K562 (cell line): ENCODE results near the gene HCST. TPM values are rescaled to one million over a fixed set of nuclear protein-coding genes. Genes with fewer than 3 reads are reported as not detected.

Experiments used
- DIDO1 ChIP-seq: fragments of 450-650 bp; IDR thresholded peaks from 2 replicates; pipeline ENCODE4 v1.6.1; 2016; ENCODE audit warnings: low read depth, missing biosample characterization, missing genetic modification characterization
- E2F5 ChIP-seq: sonication (generic); formaldehyde crosslinking; IDR thresholded peaks from 2 replicates; pipeline ENCODE4 v1.8.0; 2022; ENCODE audit warnings: mild to moderate bottlenecking, missing genetic modification reagents
- FOSL1 ChIP-seq: fragments of 200-800 bp; sonication (Bioruptor generic); conservative IDR thresholded peaks from 2 replicates; pipeline ENCODE4 v1.6.1; 2016; ENCODE audit warnings: missing genetic modification characterization, missing compliant biosample characterization
- MAX ChIP-seq: sonication (generic); formaldehyde crosslinking; IDR thresholded peaks from 2 replicates; pipeline ENCODE4 v1.9.0; 2022; ENCODE audit warnings: mild to moderate bottlenecking, missing genetic modification reagents
- MBD2 ChIP-seq: sonication (generic); IDR thresholded peaks from 2 replicates; pipeline ENCODE4 v1.6.1; 2016; ENCODE audit warnings: low read depth, borderline replicate concordance
- PCBP2 ChIP-seq: fragments of 200-400 bp; formaldehyde crosslinking; IDR thresholded peaks from 2 replicates; pipeline ENCODE4 v1.6.1; 2018; ENCODE audit warnings: low read length, low read depth, mild to moderate bottlenecking, moderate library complexity; ENCODE audit not compliant: poor library complexity, severe bottlenecking
- RFX7 ChIP-seq: fragments of 250-450 bp; sonication (Bioruptor Pico); IDR thresholded peaks from 2 replicates; pipeline ENCODE4 v1.5.1; 2021; ENCODE audit warnings: mild to moderate bottlenecking
- RUNX1 ChIP-seq: sonication (generic); IDR thresholded peaks from 2 replicates; pipeline ENCODE4 v1.6.1; 2016; ENCODE audit warnings: antibody characterized with exemption, low read depth
- SMAD1 ChIP-seq: fragments of 150-350 bp; IDR thresholded peaks from 2 replicates; pipeline ENCODE4 v1.6.1; 2014; ENCODE audit warnings: low read length, low read depth; ENCODE audit not compliant: partially characterized antibody
- SP1 ChIP-seq: sonication (generic); formaldehyde crosslinking; IDR thresholded peaks from 2 replicates; pipeline ENCODE4 v1.8.1; 2022; ENCODE audit warnings: mild to moderate bottlenecking, missing genetic modification reagents
- TCF3 ChIP-seq: sonication (generic); formaldehyde crosslinking; IDR thresholded peaks from 2 replicates; pipeline ENCODE4 v1.4.0; 2020; ENCODE audit warnings: mild to moderate bottlenecking, missing genetic modification reagents
- USF2 ChIP-seq: sonication (generic); formaldehyde crosslinking; IDR thresholded peaks from 2 replicates; pipeline ENCODE4 v1.5.0; 2020; ENCODE audit warnings: missing genetic modification reagents
- ZNF280A ChIP-seq: fragments of 450-650 bp; IDR thresholded peaks from 2 replicates; pipeline ENCODE4 v1.6.1; 2018; ENCODE audit warnings: mild to moderate bottlenecking, low read depth; ENCODE audit not compliant: partially characterized antibody
- ZNF584 ChIP-seq: fragments of 200-800 bp; sonication (Bioruptor generic); IDR thresholded peaks from 2 replicates; pipeline ENCODE4 v1.6.1; 2016; ENCODE audit warnings: low read depth, mild to moderate bottlenecking, missing genetic modification characterization, missing compliant biosample characterization
- ZNF609 ChIP-seq: sonication (generic); formaldehyde crosslinking; IDR thresholded peaks from 2 replicates; pipeline ENCODE4 v1.8.1; 2023; ENCODE audit warnings: missing genetic modification reagents, mild to moderate bottlenecking, borderline replicate concordance
- ZNF639 ChIP-seq, 2 experiments: fragments of 200-800 bp in 1 of 2; sonication (Bioruptor generic) in 1 of 2; sonication (generic) in 1 of 2; formaldehyde crosslinking in 1 of 2; IDR thresholded peaks in 1 of 2; conservative IDR thresholded peaks in 1 of 2; 2 replicates each; pipeline versions ENCODE4 v1.5.0 to v1.6.1; 2016 to 2020; ENCODE audit warnings: missing compliant biosample characterization in 1 of 2, missing genetic modification characterization in 1 of 2, missing genetic modification reagents in 1 of 2
- ZZZ3 ChIP-seq: fragments of 450-650 bp; IDR thresholded peaks from 2 replicates; pipeline ENCODE4 v1.6.1; 2016; ENCODE audit warnings: antibody characterized with exemption, mild to moderate bottlenecking, moderate library complexity
- polyA plus RNA-seq, 8 experiments: library from polyadenylated mRNA; depleted of rRNA in 4 of 8; stranded (reverse) in 5 of 8; unstranded in 3 of 8; fragments of >200 nt; fragmentation: Nextera tagmentation in 2 of 8; fragmentation: Illumina TruSeq in 1 of 8; extraction: Ambion mirVana in 2 of 8; extraction: Trizol in 1 of 8; gene quantifications; 2 replicates each; pipeline versions ENCODE4 v1.2.1 to v1.2.3, GENCODE V29; 2011 to 2014; ENCODE audit warnings: inconsistent platforms in 1 of 8, missing spikeins in 1 of 8
- total RNA-seq, 7 experiments: library from RNA; depleted of rRNA in 6 of 7; stranded (reverse); fragments of >200 nt in 6 of 7; fragmentation: Illumina TruSeq in 2 of 7; extraction: Trizol in 2 of 7; gene quantifications; 2 replicates each; pipeline versions ENCODE4 v1.2.1 to v1.2.3, GENCODE V29; 2011 to 2021; ENCODE audit warnings: low replicate concordance in 1 of 7

The HCST gene
- total and polyA plus RNA-seq, 9 of the 15 experiments (the other 6 are each of a cell fraction or from before 2014, with no cell fraction given) = 0.29 to 1.9 (median 0.95) TPM; not detected in 2

- TF ChIP-seq USF2 (CRISPR knock-in tag) (peak; percentile 56), E2F5 (CRISPR knock-in tag) (0 out of 2 replicates have a peak, but pooled peaks have one; percentile 58), RUNX1 (no peak), PCBP2 (no peak), RFX7 (CRISPR knock-in tag) (no peak), DIDO1 (tag) (no peak), MAX (CRISPR knock-in tag) (peak; percentile 76), ZZZ3 (no peak), ZNF639 (CRISPR knock-in tag; conservative IDR thresholded peaks at IDR 0.05 in 1 of 2, IDR thresholded peaks at IDR 0.05 in 1 of 2) (no peak), SP1 (peak; percentile 93), TCF3 (CRISPR knock-in tag) (0 out of 2 replicates have a peak, but pooled peaks have one; percentile 27), MBD2 (no peak), ZNF280A (no peak), ZNF609 (no peak), ZNF584 (CRISPR knock-in tag) (peak; percentile 92), FOSL1 (tag) (0 out of 2 replicates have a peak, but pooled peaks have one; percentile 17), SMAD1 (no peak)
These were observed 22.5 kb upstream of the HCST start (continued) for GRCh38 chr19:35879770-35880317.
